Fibroblast of the conjunctiva (primary cell): ENCODE results near the gene TXNDC11.

Experiments used
- DNase-seq: peaks from one replicate; pipeline ENCODE4 v3.0.0-alpha.2; 2010; ENCODE audit warnings: low read depth

TXNDC11 gene

DNA sequence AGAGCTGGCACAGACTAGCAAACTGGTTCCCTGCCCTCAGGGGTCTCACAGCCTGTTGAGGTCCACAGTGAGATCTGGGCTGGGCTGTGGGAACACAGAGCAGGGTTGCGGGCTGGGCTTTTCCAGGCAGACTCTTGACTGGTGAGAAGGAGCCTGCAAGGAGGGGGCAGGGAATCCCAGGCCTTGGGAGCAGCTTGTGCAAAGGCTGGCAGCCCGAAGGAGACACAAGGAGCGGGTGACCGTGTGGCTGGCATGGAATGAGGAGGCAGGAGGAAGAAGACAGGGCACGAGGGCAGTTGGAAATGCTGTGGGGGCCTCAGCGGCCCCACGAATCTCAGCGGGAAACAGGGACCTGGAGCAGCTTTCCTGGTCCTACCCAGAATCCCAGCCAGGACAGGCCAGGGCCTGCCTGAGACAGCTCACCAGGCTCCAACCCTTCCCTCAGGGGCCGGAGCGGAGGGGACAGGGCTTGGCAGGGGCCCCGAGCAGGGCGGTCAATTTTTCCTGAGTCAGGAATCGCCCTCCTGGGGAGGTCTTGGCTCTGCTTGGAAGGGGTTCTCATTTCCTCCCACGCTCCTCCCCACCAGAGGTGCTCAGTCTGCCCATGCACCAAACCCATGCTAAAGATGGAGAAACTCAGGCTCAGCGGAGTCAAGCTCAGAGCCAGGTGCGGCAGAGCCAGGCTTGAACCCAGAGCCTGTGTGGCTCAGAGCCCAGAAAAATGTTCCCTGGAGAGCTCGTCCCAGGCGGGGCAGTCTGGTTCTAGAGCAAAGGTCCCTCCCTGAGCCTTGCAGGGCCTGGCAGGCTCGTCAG is 83.6 kb downstream of the TXNDC11 start:
- no peak for DNase-seq

DNA sequence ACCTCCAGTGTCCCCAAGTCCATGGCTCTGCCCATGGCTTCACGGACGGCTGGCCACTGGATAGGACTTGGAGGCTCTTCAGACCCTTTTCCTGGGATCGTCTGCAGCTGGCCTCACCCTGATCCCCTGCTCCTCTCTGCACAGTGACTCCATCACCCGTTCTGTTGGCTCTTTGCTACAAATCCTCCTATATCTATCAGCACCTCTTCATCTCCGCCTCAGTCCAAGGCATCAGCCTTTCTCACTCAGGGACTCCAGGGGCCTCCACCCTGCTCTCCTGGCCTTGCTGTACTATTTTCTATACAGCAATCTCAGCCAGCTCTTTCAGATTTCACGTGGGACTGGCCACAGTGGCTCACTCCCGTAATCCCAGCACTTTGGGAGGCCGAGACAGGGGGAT is 85.1 kb downstream of the TXNDC11 start:
- no peak for DNase-seq

DNA sequence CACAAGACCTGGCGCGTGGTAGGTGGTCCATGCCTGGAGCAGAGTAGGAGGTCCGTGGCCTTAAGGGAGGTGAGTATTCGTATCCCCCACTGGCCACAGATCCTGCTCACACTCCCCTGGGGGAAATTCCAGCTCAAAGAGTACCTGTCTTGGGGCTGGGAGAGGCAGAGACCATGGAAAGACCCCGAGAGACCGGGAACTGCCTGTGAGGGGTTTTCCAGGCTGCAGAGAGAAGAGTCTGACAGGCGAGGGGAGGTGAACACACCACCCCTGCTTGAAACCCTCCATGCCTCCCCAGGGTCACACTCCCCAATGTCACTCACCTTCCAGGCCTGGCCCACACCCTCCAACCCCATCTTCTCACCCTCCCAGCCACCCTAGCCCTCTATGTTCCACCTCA is 87.0 kb downstream of the TXNDC11 start:
- DNase-seq, result no peak

DNA sequence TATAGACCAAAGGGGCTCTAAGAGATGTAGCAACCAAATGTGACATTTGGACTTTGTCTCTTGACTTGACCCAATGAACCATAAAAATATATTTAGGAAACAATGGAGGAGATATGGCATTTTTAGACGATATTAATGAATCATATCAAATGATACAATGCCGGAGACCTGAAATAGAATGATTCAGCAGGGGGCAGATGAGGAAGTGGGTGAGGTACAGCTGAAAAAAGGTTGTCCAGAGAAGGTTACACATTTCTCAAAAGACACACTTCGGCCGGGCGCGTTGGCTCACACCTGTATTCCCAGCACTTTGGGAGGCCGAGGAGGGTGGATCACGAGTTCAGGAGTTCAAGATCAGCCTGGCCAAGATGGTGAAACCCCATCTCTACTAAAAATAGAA is 90.9 kb downstream of the TXNDC11 start:
- DNase-seq, result no peak

DNA sequence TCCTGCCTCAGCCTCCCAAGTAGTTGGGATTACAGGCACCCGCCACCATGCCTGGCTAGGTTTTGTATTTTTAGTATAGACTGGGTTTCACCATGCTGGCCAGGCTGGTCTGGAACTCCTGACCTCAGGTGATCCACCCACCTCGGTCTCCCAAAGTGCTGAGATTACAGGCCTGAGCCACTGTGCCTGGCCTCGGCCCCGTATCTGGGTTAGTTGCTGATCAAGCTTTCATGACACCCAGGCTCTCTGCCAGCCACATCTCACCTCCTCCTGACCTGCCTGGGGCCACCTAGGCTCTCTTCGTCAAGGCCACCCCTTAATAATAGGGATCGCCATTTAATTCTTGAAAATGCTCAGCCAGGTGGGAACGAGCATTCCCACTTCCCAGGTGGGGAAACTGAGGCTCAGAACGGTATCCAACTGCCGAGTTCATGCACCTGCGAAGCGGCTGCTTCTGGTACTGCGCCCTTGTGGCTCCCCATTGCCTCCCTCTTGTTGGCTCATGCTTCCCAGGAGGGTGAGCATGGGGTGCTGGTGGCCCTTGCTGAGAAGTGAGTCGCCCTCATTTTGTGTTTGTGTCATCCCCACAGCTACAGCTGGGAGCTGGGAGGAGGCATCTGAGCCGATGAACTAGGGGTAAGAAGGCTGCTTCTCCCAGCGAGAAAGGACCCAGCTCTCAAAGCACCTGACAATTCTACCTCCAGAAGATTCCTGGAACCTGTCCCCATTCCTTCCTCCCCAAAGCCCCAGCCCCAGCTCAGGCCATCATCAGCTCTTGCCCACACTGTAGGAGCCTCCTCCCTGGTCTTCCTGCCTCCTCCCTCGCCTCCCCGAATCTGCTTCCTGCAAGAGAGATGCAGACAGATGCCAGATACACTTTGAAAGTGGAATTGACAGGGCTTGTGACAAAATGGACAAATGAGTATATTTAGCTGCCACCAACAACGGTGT is 91.7 kb downstream of the TXNDC11 start:
- DNase-seq, result no peak

DNA sequence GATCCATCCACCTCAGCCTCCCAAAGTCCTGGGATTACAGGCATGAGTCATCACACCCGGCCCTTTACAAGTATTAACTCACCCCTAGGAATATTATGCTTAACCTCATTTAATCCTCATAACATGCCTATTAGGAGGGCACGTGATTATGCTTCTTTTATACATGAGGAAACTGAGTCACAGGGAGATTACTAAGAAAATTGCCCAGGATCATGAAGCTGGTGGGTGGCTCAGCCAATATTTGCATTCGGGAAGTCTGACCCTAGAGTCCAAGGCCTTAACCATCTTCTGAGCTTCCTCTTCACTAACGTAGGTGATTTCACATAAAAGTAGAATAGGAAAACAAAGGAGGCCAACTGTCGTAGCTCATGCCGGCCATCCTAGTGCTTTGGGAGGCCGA is 93.4 kb downstream of the TXNDC11 start:
- no peak for DNase-seq

DNA sequence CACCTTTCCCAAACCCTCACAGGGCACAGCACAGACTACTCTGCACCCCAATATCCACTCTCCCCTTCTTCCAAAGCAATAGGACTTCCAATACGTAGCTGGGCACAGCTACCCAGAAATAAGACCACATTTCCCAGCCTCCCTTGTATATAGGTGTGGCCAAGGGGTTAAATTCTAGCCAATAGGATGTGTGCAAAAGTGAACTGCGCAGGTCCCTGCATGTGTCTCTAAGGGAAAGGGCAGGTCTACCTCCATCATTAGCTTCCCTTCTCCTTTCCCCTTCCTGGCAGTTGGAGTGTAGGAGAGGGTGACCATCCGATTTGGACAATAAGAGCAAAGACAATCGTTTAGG is 99.9 kb downstream of the TXNDC11 start:
- no peak for DNase-seq

DNA sequence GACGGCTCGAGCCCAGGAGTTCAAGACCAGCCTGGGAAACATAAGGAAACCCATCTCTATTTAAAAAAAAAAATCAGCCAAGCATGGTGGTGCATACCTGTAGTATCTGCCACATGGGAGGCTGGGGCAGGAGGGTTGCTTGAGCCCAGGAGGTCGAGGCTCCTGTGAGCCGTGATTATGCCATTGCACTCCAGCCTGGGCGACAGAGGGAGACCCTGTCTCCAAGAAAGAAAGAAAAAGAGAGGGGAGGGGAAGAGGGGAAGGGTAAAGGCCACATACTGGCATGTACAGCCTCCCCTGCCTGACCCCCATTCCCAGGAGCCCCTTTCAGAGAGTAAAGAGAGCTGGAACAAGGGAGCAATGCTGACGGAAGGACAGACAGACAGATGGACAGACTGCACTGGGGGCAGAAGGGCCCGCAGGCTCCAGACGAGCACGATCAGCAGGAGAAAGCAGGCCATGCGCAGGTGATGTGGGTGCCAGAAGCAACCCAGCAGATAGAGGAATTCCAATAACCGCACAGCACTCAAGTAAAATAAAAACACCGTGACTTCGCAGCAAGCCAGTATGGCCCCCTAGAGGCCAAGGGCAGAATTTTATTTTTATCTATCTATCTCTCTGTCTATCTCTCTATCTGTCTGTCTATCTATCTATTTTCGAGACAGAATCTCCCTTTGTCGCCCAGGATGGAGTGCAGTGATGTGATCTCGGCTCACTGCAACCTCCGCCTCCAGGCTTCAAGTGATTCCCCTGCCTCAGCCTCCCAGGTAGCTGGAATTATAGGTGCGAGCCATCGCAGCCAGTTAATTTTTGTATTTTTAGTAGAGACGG is 101.5 kb downstream of the TXNDC11 start:
- peak; percentile 73 for DNase-seq

DNA sequence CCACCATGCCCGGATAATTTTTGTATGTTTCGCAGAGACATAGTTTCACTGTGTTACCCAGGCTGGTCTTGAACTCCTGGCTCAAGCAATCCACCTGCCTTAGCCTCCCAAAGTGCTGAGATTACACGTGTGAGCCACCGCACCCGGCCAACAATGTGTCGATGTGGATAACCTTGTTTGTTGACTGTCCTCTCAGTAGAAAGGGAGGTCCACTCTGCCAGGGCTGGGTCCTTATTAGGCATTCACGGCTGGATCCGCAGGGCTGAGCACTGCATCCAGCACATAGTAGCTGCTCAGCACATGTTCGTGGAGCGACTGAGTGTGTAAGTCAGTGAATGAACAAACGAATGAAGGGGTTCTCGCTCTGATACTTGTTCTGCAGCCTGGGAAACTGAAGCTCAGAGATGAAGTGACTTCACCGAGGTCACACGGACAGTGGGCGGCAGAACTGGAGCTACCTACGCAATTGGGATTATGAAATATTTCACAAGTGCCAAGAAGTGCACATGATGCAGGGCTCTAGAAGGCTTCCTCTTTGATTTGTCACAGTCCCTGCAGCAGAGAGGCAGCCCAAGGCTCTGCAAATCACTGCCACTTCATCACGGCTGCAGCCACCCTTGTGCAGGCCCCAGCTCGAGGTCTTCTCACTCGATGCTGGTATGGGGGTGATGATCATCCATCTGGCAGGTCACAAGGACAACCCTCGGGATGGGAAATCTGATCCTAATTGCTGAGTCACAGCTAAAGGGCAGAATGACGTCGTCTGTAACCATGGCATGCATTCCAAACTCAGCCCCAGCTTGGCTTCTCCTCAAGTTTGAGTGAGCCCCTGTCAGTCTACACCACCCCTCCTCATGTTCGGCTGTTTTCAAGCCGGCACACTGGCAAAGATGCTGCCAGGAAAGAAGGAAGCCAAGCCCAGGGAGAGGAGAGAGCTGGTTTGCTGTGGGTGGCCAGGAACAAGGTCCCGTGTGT is 102.4 kb downstream of the TXNDC11 start:
- DNase-seq, result peak; percentile 97

DNA sequence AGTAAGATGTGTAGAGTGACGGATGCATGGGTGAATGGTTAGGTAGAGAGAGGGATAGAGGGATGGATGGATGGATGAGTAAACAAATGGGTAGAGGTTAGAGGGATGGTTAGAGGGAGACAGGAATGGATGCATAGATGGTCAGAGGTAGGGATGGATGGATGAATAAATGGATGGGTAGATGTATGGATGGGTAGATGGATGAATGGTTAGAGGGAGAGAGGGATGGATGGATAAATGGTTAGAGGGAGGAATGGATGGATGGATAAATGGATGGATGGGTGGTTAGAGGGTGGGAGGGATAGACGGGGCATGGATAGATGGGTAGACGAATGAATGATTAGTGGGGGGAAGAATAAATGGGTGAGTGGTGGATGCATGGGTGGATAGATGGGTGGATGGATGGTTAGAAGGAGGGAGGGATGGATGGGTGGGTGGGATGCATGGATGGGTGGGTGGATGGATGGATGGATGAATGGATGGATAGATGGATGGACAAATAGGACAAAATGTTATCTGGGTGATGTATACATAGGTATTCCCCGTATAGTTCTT is 103.6 kb downstream of the TXNDC11 start:
- DNase-seq, result no peak

DNA sequence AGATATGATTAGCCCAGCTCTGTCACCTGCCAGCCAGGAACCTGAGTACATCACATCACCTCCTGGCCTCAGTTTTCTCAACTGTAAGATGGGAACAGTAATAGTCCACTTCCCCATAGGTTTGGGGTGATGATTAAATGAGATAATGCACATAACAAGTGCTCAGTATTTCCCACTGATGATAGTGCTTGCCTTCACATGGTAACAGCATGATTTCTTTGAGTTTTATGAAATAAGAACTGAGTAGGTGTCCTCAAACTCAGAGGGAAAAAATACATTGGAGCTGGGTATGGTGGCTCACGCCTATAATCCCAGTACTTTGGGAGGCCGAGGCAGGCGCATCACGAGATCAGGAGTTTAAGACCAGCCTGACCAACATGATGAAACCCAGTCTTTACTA is 104.5 kb downstream of the TXNDC11 start:
- DNase-seq, result no peak

DNA sequence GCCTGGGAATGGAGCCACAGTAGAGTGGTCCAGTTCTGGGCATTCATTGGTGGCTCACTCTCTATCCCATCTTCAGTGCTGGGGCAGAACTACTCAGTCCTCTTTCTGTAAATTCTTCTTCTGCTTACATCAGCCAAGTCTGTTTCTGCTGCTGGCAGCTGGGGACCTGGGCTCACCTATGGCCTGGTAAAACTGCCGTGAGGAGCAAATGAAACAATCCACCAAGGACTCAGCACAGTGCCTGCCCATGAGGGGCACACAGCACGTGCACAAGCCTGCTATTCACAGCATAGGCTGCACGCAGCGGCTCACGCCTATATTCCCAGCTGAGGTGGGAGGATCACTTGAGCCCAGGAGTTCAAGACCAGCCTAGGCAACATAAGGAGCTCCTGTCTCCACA is 105.3 kb downstream of the TXNDC11 start:
- no peak for DNase-seq

DNA sequence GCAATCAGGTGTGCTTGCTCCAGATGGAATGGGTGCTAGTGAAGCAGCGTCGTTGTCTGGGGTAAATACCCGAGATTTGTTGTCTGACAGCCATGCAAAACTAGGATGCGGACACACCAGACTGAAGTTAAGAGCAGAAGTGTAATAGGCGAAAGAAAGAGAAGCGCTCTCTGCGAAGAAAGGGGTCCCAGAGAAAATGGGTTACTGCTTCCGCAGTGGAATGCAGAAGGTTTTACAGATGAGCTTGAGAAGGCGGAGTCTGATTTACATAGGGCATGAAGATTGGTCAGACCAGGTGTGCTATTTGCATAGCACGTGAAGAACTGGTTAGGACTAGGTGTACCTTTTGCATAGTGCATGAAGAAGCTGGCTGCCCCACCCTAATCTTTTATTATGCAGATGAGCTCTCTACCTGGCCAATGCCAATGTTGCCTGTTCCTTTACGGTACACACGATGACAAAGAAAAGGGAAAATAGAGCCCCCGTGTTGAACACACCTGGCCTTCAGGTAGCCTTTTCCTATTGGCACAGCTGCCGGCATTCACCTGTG is 106.4 kb downstream of the TXNDC11 start:
- no peak for DNase-seq

DNA sequence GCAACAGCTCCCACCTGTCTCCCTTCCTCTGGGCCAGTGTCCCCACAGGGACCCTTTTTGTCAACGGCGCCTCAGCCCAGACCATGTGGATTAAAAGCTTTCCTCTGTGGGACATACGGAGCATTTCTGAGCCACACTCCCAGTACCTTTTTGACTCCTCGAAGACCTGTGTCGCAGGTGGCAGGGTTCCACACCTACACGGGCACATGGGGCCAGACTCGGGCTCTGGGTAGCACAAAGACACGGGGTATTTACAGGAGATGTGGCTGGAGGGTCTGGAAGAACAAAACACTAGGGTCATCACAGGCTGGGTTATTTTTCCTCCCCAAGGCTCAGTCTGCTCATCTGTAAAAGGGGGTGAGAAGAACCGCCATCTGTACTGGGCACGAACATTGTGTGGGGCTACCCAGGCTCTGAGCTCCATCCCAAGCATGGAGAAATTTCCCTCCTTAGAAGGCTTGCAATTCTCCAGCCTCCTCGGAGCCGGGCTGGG is 106.9 kb downstream of the TXNDC11 start:
- no peak for DNase-seq

DNA sequence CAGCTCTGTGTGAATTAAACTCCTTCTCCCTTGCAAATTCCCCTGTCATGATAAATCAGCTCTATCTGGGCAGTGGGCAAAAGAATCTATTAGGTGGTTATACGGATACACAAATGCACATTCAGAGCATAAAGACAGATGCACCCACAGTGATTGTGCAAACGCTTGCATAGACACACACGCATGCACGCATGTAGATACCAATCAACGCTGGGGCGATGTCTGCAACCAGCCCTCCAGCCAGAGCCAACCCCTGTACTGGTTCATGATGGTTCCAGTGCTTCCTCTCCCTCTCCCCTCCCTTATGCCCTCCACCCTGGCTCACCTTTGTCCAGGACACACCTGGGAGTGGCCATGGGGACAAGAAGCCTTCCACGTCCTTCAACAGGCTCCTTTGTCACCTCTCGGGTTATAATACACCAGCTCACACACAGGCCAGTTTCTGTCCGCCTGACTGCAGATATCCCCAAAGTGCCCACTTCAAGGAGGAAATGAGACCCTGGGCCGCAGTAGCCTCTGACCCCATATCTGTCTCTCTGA is 107.5 kb downstream of the TXNDC11 start:
- DNase-seq, result no peak

DNA sequence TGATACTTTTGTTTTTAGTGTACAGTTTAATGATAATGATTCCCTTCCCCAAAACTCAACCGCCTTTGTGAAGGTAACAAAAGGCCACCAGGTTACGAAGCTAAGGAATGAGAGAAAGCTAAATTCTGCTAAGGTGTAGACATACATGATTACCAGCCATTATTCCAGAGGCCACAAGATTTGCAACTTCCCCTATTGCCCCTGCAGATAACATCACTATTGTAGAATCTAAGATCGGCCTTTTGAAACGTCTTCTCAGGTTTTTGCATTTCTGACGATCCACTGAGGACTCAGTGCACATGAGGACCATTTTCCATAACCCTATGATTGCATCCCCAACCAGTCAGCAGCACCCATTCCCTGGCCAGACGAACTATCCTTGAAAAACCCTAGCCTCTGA is 108.3 kb downstream of the TXNDC11 start:
- DNase-seq, result no peak

DNA sequence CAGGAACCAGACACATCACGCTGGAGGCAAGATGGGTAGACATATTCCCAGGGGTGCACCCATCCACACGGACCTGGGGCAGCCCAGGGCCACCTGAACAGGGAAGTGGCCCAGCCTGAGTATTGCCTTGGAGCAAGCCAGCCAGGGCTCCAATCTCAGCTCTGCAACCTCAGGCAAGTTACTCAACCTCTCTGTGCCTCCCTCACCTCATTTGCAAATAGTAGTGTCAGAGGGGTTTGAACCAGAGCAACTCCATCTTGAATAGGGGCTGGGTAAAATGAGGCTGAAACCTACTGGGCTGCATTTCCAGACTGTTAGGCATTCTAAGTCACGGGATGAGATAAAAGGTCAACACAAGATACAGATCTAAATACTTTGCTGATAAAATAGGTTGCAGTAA is 109.5 kb downstream of the TXNDC11 start:
- no peak for DNase-seq

DNA sequence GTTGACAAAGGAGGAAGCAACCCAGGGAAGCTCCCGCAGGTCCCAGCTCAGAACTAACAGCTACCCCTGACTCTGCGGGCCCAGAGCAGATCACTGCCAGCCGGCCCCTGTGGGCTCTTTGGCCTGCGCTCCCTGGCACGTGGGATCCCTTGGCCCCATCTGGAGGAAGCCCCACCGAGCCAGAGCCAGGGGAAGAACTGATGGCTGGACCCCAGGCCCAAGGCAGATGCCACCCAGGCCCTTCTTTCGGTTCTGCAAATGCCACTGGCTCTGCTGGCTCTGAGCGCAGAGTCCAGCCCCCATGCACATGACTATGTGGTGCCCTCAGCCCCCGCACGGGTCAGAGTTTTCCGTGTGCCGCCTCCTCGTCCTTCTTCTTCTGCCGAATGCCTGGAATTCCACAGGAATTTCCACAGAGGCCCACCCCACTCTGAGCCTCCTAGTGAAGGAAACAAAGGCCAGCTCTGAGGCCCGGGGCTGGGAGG is 110.2 kb downstream of the TXNDC11 start:
- DNase-seq, result peak; percentile 43

DNA sequence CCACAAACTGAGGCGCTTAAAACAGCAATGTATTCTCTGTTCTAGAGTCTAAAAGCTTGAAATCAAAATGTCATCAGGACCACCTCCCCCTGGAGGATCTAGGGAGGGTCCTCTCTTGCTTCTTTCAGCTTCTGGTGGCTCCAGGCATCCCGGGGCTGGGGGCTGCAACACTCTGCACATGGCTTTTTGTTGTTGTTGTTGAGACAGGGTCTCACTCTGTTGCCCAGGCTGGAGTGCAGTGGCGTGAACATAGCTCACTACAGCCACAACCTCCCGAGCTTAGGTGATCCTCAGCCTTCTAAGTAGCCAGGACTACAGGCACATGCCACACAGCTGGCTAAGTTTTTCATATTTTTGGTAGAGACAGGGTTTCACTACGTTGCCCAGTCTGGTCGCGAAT is 111.4 kb downstream of the TXNDC11 start:
- no peak for DNase-seq

DNA sequence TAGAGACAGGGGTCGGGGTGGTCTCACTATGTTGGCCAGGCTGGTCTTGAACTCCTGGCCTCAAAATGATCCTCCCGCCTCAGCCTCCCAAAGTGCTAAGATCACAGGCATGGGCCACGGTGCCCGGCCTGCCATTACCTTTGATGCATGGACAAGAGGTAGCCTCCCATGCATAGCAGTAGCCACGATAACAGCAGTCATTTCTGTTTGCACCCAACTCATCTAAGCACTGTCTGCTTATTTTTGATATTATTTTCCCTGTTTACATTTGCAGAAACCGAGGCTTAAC is 111.9 kb downstream of the TXNDC11 start:
- no peak for DNase-seq
